GM18951 (cell line): ENCODE data around the gene PALM.

Experiments
- POLR2A ChIP-seq: IDR thresholded peaks from 4 replicates; pipeline ENCODE4 v1.6.1; 2011; ENCODE audit warnings: mild to moderate bottlenecking; ENCODE audit not compliant: insufficient read length, insufficient read depth; ENCODE audit errors: extremely low read depth
- in situ Hi-C: fragments of 300-500 bp; cut with MboI; formaldehyde crosslinking; loops from one replicate; pipeline ENCODE4 v1.12.0; 2022; ENCODE audit warnings: low sequenced_read_pairs, mixed read lengths, inconsistent platforms; ENCODE audit not compliant: unreplicated experiment

PALM gene

DNA sequence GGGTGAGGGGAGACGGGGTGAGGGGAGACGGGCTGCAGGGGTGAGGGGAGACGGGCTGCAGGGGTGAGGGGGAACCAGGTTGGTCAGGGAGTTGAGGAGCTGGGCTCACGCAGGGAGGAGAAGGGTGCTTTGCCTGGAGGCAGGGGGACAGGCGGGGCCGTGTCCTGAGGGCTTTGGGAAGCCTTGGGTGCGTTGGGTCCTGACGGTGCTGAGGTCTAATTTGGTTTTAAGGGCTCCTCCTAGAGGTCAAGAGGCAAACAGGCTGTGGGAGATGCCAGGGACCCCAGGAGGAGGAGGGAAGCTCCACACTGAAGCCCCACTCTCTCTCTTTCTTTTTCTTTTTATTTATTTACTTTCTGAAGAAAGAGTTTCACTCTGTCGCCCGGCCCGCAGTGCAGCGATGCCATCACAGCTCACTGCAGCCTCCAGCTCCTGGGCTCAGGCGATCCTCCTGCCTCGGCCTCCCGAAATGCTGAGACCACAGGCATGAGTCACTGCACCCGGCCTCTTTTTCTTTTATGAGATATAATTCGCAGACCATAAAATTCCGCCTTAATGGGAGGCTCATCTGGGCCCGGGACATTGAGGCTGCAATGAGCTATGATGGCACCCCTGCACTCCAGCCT is 32.9 kb downstream of the PALM start:
- in situ Hi-C loops = loop anchor here (25.0 kb wide), 1 partner anchor 154 kb away; the partner anchor contains the start of gene HCN2
- no peak for TF ChIP-seq POLR2A

DNA sequence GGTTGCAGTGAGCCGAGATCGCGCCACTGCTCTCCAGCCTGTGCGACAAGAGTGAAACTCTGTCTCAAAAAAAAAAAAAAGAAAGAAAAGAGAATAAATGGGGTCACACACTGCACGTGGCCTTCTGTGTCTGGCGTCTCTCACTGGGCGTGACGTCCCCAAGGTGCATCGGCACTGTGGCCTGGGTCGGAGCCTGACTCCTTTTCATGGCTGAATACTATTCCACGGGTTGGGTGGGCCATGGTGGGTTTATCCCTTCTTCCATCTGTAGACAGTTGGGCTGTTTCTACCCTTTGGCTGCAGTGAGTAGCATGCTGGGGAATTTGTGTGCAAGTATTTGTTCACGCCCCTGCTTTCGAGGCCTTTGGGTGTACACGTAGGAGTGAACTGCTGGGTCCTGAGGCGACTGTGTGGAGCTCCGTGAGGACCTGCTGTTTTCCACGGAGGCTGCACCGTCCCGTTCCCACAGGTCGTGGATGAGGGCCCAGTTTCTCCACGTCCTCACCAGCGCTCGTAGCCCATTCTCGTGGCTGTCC is 33.9 kb downstream of the PALM start:
- no peak for TF ChIP-seq POLR2A
- in situ Hi-C loops = loop anchor here (25.0 kb wide), 1 partner anchor 155 kb away; the partner anchor contains the start of gene HCN2

- in situ Hi-C loops = loop anchor here (25.0 kb wide), 1 partner anchor 156 kb away; the partner anchor contains the start of gene HCN2
- no peak for TF ChIP-seq POLR2A
These were observed 34.5 kb downstream of the PALM start for GRCh38 chr19:743168-743687.

DNA sequence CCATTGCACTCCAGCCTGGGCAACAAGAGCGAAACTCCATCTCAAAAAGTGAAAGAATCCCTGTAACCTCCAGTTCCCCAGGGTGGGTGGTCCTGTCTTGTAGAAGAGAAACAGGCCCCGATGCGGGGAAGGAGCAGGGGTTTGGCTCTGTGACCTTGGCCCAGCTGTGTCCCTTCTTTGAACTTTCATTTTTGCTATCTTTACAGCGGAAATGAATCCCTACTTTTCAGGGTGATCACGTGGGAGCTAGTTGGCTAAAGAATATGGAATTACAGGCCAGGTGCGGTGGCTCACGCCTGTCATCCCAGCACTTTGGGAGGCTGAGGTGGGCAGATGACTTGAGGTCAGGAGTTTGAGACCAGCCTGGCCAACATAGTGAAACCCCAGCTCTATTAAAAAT is 36.4 kb downstream of the PALM start:
- in situ Hi-C loops = loop anchor here (25.0 kb wide), 1 partner anchor 158 kb away; the partner anchor contains the start of gene HCN2

GRCh38 chr19:746208-746819 is 37.6 kb downstream of the PALM start:
- no peak for TF ChIP-seq POLR2A
- in situ Hi-C loops = loop anchor here (25.0 kb wide), 1 partner anchor 159 kb away; the partner anchor contains the start of gene HCN2

GRCh38 chr19:746956-747355 is 38.2 kb downstream of the PALM start:
- in situ Hi-C loops = loop anchor here (25.0 kb wide), 1 partner anchor 160 kb away; the partner anchor contains the start of gene HCN2
- TF ChIP-seq POLR2A = no peak

GRCh38 chr19:747432-748273 is 38.9 kb downstream of the PALM start:
- TF ChIP-seq POLR2A = no peak
- in situ Hi-C loops = loop anchor here (25.0 kb wide), 1 partner anchor 160 kb away; the partner anchor contains the start of gene HCN2

- in situ Hi-C loops = loop anchor here (25.0 kb wide), 1 partner anchor 161 kb away; the partner anchor contains the start of gene HCN2
- no peak for TF ChIP-seq POLR2A
These were observed 39.5 kb downstream of the PALM start for GRCh38 chr19:748274-748598.

DNA sequence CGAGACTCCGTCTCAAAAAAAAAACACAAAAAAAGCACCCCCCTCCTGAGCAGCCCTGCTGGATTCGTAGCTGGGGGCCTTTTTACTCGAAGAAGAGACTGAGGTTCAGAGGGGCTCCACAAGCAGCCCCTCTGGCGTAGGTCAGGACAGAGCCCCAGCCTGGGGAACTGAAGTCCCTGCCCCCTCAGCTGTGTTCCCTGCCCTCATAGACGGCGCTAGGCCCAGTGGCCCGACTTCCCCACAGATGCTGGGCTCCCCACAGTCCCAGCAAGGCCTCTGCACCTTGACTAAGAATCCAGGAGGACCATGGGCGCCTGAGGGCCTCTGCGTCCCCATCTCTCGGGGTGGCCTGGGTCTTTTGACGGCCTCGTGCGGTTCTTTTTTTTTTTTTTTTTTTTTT is 41.1 kb downstream of the PALM start:
- in situ Hi-C loops = loop anchor here (25.0 kb wide), 2 partner anchors 163 to 237 kb away; partner anchors contain the start of genes HCN2 and WDR18
- no peak for TF ChIP-seq POLR2A

DNA sequence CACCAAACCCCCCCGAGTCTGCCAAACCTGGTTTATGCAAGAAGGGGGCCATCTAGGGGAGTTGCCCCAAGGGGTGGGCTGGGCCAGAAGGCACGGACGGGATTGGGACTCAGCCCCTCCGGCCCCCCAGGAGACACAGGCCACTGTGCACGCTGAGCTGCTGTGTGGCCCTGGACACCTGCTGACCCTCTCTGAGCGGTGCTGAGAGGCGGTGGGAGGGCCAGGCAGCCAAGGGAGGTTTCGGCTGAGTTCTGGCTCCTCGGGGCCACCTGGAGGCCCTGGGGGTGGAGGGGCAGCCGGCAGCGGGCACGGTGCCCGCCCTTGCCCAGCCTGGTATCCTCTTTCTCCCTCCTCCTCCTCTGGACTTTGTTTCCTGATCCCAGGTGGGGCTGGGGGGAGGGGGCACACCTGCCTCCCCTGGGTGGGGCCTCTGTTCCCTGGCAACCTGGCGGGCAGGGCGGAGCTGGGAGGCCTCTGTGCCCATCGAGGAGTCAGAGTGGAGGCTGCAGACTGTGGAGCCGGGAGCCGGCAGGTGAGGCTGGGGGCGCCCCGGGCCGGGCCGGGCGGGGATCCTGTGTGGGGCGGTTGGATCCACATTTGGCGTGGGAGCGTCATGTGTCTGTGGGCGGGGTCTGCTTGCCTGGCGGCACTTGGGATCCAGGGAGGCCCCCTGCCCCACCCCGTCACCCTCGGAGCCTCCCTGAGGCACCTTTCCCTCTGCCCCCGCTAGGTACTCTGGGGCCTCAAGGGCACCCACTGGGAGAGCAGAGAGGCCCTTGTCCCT is 42.1 kb downstream of the PALM start, which contains the start of gene MISP:
Gene MISP, plus strand, starts transcription at position 473 of the 784 bp plus-strand sequence. CDS start 5,835 bp downstream, outside the sequence.
- TF ChIP-seq POLR2A = no peak
- in situ Hi-C loops = loop anchor here (25.0 kb wide), 1 partner anchor 236 kb away; the partner anchor contains the start of gene WDR18

DNA sequence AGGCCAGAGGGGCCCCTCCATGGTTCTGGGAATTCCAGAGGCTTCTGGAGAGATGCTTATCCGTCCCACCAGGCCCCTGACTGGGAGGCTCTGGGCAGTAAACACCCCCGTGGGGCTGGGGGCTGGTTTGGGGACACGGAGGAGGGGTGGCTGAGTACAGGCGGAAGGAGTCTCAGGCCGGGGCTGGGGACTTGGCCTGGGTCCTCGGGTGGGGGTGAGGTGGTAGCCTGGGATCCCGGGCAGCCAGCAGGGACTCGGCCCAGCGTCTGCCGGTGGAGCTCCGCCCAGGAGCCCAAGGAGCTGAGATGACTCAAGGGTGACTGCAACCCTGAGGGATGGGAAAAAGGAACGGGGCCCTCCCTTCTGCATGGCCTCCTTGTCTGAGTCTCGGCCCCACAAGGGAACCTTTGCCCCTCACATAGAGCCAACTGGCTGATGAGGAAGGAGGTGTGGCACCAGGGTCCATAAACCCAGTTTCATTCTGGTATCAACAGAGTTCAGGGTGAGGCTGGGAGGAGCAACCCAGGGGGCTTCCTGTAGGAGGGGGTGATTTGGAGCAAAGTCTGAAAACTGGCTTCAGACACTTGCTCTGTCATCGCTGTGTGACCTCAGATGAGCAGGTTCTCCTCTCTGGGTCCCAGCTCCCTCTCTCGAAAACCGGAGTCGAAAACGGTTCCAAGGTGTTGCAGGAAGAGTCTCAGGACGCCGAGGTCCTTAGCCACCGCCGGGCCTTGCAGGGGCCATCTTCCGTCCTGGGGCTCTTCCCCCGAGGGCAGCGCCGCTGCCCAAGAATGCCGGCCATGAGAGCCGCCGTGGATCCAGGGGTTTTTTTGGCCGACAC is 43.0 kb downstream of the PALM start:
- in situ Hi-C loops = loop anchor here (25.0 kb wide), 1 partner anchor 236 kb away; the partner anchor contains the start of gene WDR18
- no peak for TF ChIP-seq POLR2A
